Activated CD4-positive, alpha-beta T cell treated with anti-CD3 and anti-CD28 coated beads for 36 hours (primary cell): ENCODE results near the gene PPP6C. TPM values are rescaled to one million over a fixed set of nuclear protein-coding genes. Genes with fewer than 3 reads are reported as not detected.
A peak's percentile ranks its signal among the peaks of the same experiment; 100 is the strongest.
"Not testable (repeated sequence)": the region's sequence is repeated elsewhere in the genome, so short reads cannot be mapped to it uniquely, and the experiment has no call there.

Source experiments
- ATAC-seq: fragments of 200-7000 bp; cut with Tn5 transposase; one replicate; pipeline ENCODE4 v1.10.0; 2021; ENCODE audit warnings: mild to moderate bottlenecking, moderate library complexity
- CTCF ChIA-PET: fragments of 350-600 bp; sonication (Branson Sonifier 250); formaldehyde crosslinking; loops from one replicate; lab custom pipeline; 2021; ENCODE audit warnings: antibody characterized with exemption; lab: Charles Lee
- POLR2A ChIA-PET: fragments of 350-600 bp; sonication (Branson Sonifier 250); formaldehyde crosslinking; loops from one replicate; lab custom pipeline; 2021; ENCODE audit warnings: antibody characterized with exemption, inconsistent platforms; lab: Charles Lee
- DNase-seq: peaks from one replicate; pipeline ENCODE4 v3.0.0-alpha.2; 2020
- H3K27ac Mint-ChIP-seq: one replicate; pipeline ENCODE4 v1.8.0; 2021; ENCODE audit warnings: mixed read lengths
- H3K27me3 Mint-ChIP-seq: one replicate; pipeline ENCODE4 v1.8.0; 2021; ENCODE audit warnings: mixed read lengths
- H3K36me3 Mint-ChIP-seq: one replicate; pipeline ENCODE4 v1.8.0; 2021; ENCODE audit warnings: low read depth, mixed read lengths
- H3K4me1 Mint-ChIP-seq: one replicate; pipeline ENCODE4 v1.8.0; 2021; ENCODE audit warnings: mixed read lengths
- H3K4me3 Mint-ChIP-seq: one replicate; pipeline ENCODE4 v1.8.0; 2021; ENCODE audit warnings: mild to moderate bottlenecking, moderate library complexity, mixed read lengths
- H3K9me3 Mint-ChIP-seq: one replicate; pipeline ENCODE4 v1.8.0; 2021; ENCODE audit warnings: low read depth, mixed read lengths
- intact Hi-C, 2 experiments: fragments of 100-400 bp; cut with DNase I in 1 of 2; cut with micrococcal nuclease in 1 of 2; formaldehyde crosslinking; loops; one replicate each; pipeline versions ENCODE4 v1.14.2 to v1.15.1; 2022 to 2024; cut with DNase I, micrococcal nuclease
- total RNA-seq, 2 experiments: library from RNA; stranded (reverse); gene quantifications; one replicate each; pipeline ENCODE4 v1.2.3, GENCODE V29; 2021

The PPP6C gene
- total RNA-seq, 2 experiments from 2014 or later = 35.1 to 47.3 TPM

GRCh38 chr9:125218621-125219020, 29.0 kb upstream of the PPP6C start:
- CTCF ChIA-PET = interaction anchor here (0.6 to 0.7 kb wide), 2 partner anchors 68 to 152 kb away, joined by 3 read pairs; no protein-coding TSS in a partner anchor
- ATAC-seq (no peak), DNase-seq (no peak)
- Mint-ChIP-seq H3K27ac (no peak overlapping the region), H3K27me3 (no peaks in the 10 kb centered on the region), H3K36me3 (peaks cover 41% of the 10 kb centered on the region), H3K4me1 (no peaks in the 10 kb centered on the region), H3K9me3 (no peaks in the 10 kb centered on the region), H3K4me3 (no peak overlapping the region)
- intact Hi-C loops = no loop called here
- POLR2A ChIA-PET = no interaction called here

GRCh38 chr9:125214186-125214585, 24.6 kb upstream of the PPP6C start:
- CTCF ChIA-PET = interaction anchor here (1.2 kb wide), 1 partner anchor 10 kb away, joined by 3 read pairs; no protein-coding TSS in a partner anchor
- intact Hi-C loops = no loop called here
- Mint-ChIP-seq H3K36me3 (peaks cover 44% of the 10 kb centered on the region), H3K27me3 (no peaks in the 10 kb centered on the region), H3K27ac (peak overlapping the region; percentile 25), H3K4me3 (no peak overlapping the region), H3K9me3 (no peaks in the 10 kb centered on the region), H3K4me1 (no peaks in the 10 kb centered on the region)
- ATAC-seq (no peak), DNase-seq (no peak)
- POLR2A ChIA-PET = no interaction called here

GRCh38 chr9:125204477-125204876, 14.9 kb upstream of the PPP6C start:
- Mint-ChIP-seq H3K4me3 (no peak overlapping the region), H3K27me3 (no peaks in the 10 kb centered on the region), H3K4me1 (peaks cover 13% of the 10 kb centered on the region), H3K27ac (no peak overlapping the region), H3K9me3 (no peaks in the 10 kb centered on the region), H3K36me3 (peaks cover 44% of the 10 kb centered on the region)
- DNase-seq (no peak), ATAC-seq (no peak)
- CTCF ChIA-PET = interaction anchor here (1.6 kb wide), 1 partner anchor 9 kb away, joined by 3 read pairs; no protein-coding TSS in a partner anchor
- intact Hi-C loops = no loop called here
- POLR2A ChIA-PET = no interaction called here

- Mint-ChIP-seq H3K4me1 (peaks cover 19% of the 10 kb centered on the region), H3K36me3 (peaks cover 39% of the 10 kb centered on the region), H3K4me3 (no peak overlapping the region), H3K27me3 (no peaks in the 10 kb centered on the region), H3K9me3 (no peaks in the 10 kb centered on the region), H3K27ac (no peak overlapping the region)
- CTCF ChIA-PET = interaction anchor here (0.6 kb wide), 1 partner anchor 98 kb away, joined by 3 read pairs; no protein-coding TSS in a partner anchor
- DNase-seq (no peak), ATAC-seq (no peak)
- POLR2A ChIA-PET = interaction anchor here (0.7 to 0.8 kb wide), 2 partner anchors 16 to 347 kb away, joined by 3 to 4 read pairs; no protein-coding TSS in a partner anchor
- intact Hi-C loops = no loop called here
Observed at GRCh38 chr9:125202846-125203618, 13.4 kb upstream of the PPP6C start.

GRCh38 chr9:125200216-125201047, 10.8 kb upstream of the PPP6C start, which contains the start of gene RABEPK:
TSS of gene RABEPK (plus strand) at chr9:125200542. CDS start at chr9:125203014, 2,472 bp downstream.
- ChIA-PET POLR2A (interaction anchor here (0.7 to 0.8 kb wide), 2 partner anchors 10 to 41 kb away, joined by 4 to 6 read pairs; partner anchors contain the start of gene HSPA5), CTCF (interaction anchor here (0.5 to 0.7 kb wide), 2 partner anchors 45 to 135 kb away, joined by 3 read pairs; no protein-coding TSS in a partner anchor)
- DNase-seq (peak; percentile 95), ATAC-seq (peak; percentile 98)
- no peaks in the 10 kb centered on the region for H3K27me3 Mint-ChIP-seq
- peak within 1 kb of the TSS; percentile 80 for H3K27ac Mint-ChIP-seq
- H3K36me3 Mint-ChIP-seq = peaks cover 22% of the 10 kb centered on the region
- H3K9me3 Mint-ChIP-seq = no peaks in the 10 kb centered on the region
- H3K4me3 Mint-ChIP-seq = peak within 1 kb of the TSS; percentile 83
- peaks cover 30% of the 10 kb centered on the region for H3K4me1 Mint-ChIP-seq
- intact Hi-C loops = loop anchor here (1.0 kb wide), 8 partner anchors 11 to 546 kb away; partner anchors contain the start of genes HSPA5 (in 2 of the 2), PPP6C (in 2 of the 2), GAPVD1 (in 1 of the 2) and GOLGA1 (in 1 of the 2)

GRCh38 chr9:125195591-125195990, 6.0 kb upstream of the PPP6C start:
- H3K9me3 Mint-ChIP-seq, H3K27ac Mint-ChIP-seq, H3K27me3 Mint-ChIP-seq, H3K36me3 Mint-ChIP-seq, DNase-seq, intact Hi-C loops, ATAC-seq, H3K4me3 Mint-ChIP-seq: not testable (repeated sequence)
- CTCF ChIA-PET = interaction anchor here (0.6 kb wide), 1 partner anchor 25 kb away, joined by 3 read pairs; no protein-coding TSS in a partner anchor
- POLR2A ChIA-PET = interaction anchor here (0.6 kb wide), 1 partner anchor 41 kb away, joined by 5 read pairs; no protein-coding TSS in a partner anchor
- H3K4me1 Mint-ChIP-seq = peaks cover 65% of the 10 kb centered on the region

GRCh38 chr9:125194466-125194865, 4.9 kb upstream of the PPP6C start:
- ATAC-seq, intact Hi-C loops, H3K9me3 Mint-ChIP-seq, H3K36me3 Mint-ChIP-seq, H3K27me3 Mint-ChIP-seq: not testable (repeated sequence)
- peaks cover 64% of the 10 kb centered on the region for H3K4me1 Mint-ChIP-seq
- peak; percentile 25 for DNase-seq
- ChIA-PET CTCF (interaction anchor here (0.6 kb wide), 1 partner anchor 181 kb away, joined by 3 read pairs; no protein-coding TSS in a partner anchor), POLR2A (interaction anchor here (0.6 kb wide), 1 partner anchor 416 kb away, joined by 9 read pairs; no protein-coding TSS in a partner anchor)
- H3K4me3 Mint-ChIP-seq = peak overlapping the region; percentile 54
- H3K27ac Mint-ChIP-seq = peak overlapping the region; percentile 83

GRCh38 chr9:125190361-125190801, 778 bp upstream of the PPP6C start:
- Mint-ChIP-seq H3K9me3 (no peaks in the 10 kb centered on the region), H3K4me1 (peaks cover 71% of the 10 kb centered on the region)
- POLR2A ChIA-PET = interaction anchor here (0.6 to 0.9 kb wide), 4 partner anchors 10 to 242 kb away, joined by 3 to 6 read pairs (median 4); partner anchors contain the start of gene RABEPK

GRCh38 chr9:125189011-125189360, 617 bp downstream of the PPP6C start:
- ChIA-PET POLR2A (no interaction called here), CTCF (no interaction called here)
- DNase-seq (peak; percentile 58), ATAC-seq (no peak)
- H3K27ac Mint-ChIP-seq = peak overlapping the region; percentile 83
- H3K36me3 Mint-ChIP-seq = peaks cover 5% of the 10 kb centered on the region
- H3K9me3 Mint-ChIP-seq = no peaks in the 10 kb centered on the region
- intact Hi-C loops = loop anchor here (1.0 to 5.0 kb wide), 10 partner anchors 11 to 418 kb away; partner anchors contain the start of genes ARPC5L (in 2 of the 2), GOLGA1 (in 2 of the 2), HSPA5 (in 2 of the 2) and RABEPK (in 2 of the 2)
- H3K27me3 Mint-ChIP-seq = no peaks in the 10 kb centered on the region
- H3K4me1 Mint-ChIP-seq = peaks cover 65% of the 10 kb centered on the region
- peak overlapping the region; percentile 83 for H3K4me3 Mint-ChIP-seq

More at GRCh38 chr9:125190361-125190801, 778 bp upstream of the PPP6C start:
- Mint-ChIP-seq H3K27ac (peak overlapping the region; percentile 86), H3K36me3 (no peaks in the 10 kb centered on the region), H3K27me3 (no peaks in the 10 kb centered on the region), H3K4me3 (peak overlapping the region; percentile 83)
- CTCF ChIA-PET = interaction anchor here (0.6 to 1.3 kb wide), 5 partner anchors 9 to 674 kb away, joined by 3 to 6 read pairs (median 4); partner anchors contain the start of gene WDR38
- peak; percentile 4 for ATAC-seq
- intact Hi-C loops = loop anchor here in 1 of 2 experiments (1.0 kb wide), 1 partner anchor 32 kb away; no protein-coding TSS in a partner anchor
- DNase-seq = peak; percentile 51

- Mint-ChIP-seq H3K4me1 (peaks cover 71% of the 10 kb centered on the region), H3K27ac (no peak overlapping the region), H3K4me3 (no peak overlapping the region), H3K36me3 (peaks cover 31% of the 10 kb centered on the region), H3K9me3 (peaks cover 5% of the 10 kb centered on the region), H3K27me3 (no peaks in the 10 kb centered on the region)
- intact Hi-C loops = no loop called here
- ChIA-PET POLR2A (no interaction called here), CTCF (interaction anchor here (0.6 kb wide), 1 partner anchor 296 kb away, joined by 3 read pairs; no protein-coding TSS in a partner anchor)
- DNase-seq (no peak), ATAC-seq (no peak)
Observed at GRCh38 chr9:125183561-125183960, 6.0 kb downstream of the PPP6C start.
